ENCODE measurements around the gene SOX13.

SOX13 gene

GRCh38 chr1:204132718-204133117 is 59.8 kb downstream of the SOX13 start:
- DNase-seq (ENCODE audit: low read depth): no peak

GRCh38 chr1:204134103-204134502 is 61.2 kb downstream of the SOX13 start:
- no peak for DNase-seq (ENCODE audit: low read depth)

- no peak for DNase-seq (ENCODE audit: low read depth)
Observed at GRCh38 chr1:204136814-204137213, 63.9 kb downstream of the SOX13 start.

GRCh38 chr1:204139088-204139487 is 66.2 kb downstream of the SOX13 start:
- DNase-seq (ENCODE audit: low read depth): no peak

GRCh38 chr1:204139952-204140351 is 67.0 kb downstream of the SOX13 start:
- no peak for DNase-seq (ENCODE audit: low read depth)

- DNase-seq (ENCODE audit: low read depth): no peak
Observed at GRCh38 chr1:204141131-204141530, 68.2 kb downstream of the SOX13 start.

- no peak for DNase-seq (ENCODE audit: low read depth)
Observed at GRCh38 chr1:204142032-204142974, 69.4 kb downstream of the SOX13 start.

- no peak for DNase-seq (ENCODE audit: low read depth)
Observed at GRCh38 chr1:204143276-204144041, 70.5 kb downstream of the SOX13 start.

GRCh38 chr1:204145033-204145504 is 72.2 kb downstream of the SOX13 start:
- DNase-seq (ENCODE audit: low read depth): no peak

- DNase-seq (ENCODE audit: low read depth): no peak
Observed at GRCh38 chr1:204146309-204146708, 73.4 kb downstream of the SOX13 start.

GRCh38 chr1:204146965-204147364 is 74.0 kb downstream of the SOX13 start:
- DNase-seq (ENCODE audit: low read depth): no peak

- no peak for DNase-seq (ENCODE audit: low read depth)
Observed at GRCh38 chr1:204147406-204148383, 74.8 kb downstream of the SOX13 start.

GRCh38 chr1:204149107-204149506 is 76.2 kb downstream of the SOX13 start:
- DNase-seq (ENCODE audit: low read depth): no peak

GRCh38 chr1:204149635-204150565 is 77.0 kb downstream of the SOX13 start:
- DNase-seq (ENCODE audit: low read depth): no peak

GRCh38 chr1:204150702-204151551 is 78.0 kb downstream of the SOX13 start:
- DNase-seq (ENCODE audit: low read depth): no peak

GRCh38 chr1:204151552-204152309 is 78.8 kb downstream of the SOX13 start, which contains the start of gene ETNK2:
Gene ETNK2, minus strand, starts transcription at chr1:204152044. Its CDS starts 192 bp downstream, at chr1:204151852.
- DNase-seq (ENCODE audit: low read depth): peak; percentile 34

- DNase-seq (ENCODE audit: low read depth): no peak
Observed at GRCh38 chr1:204152310-204153044, 79.6 kb downstream of the SOX13 start.

GRCh38 chr1:204153667-204154066 is 80.8 kb downstream of the SOX13 start:
- DNase-seq (ENCODE audit: low read depth): no peak

Data from activated T-cell treated with anti-CD3 and anti-CD28 coated beads for 1 hour (primary cell).